Activated B cell treated with CpG ODN at 0.5 μM for 24 hours (primary cell): Measurements from ENCODE around the gene IQCF2. TPM values are rescaled to one million over a fixed set of nuclear protein-coding genes. Genes with fewer than 3 reads are reported as not detected.

Experiments
- ATAC-seq: fragments of 200-7000 bp; cut with Tn5 transposase; one replicate; pipeline ENCODE4 v1.10.0; 2021; ENCODE audit warnings: low read depth, mild to moderate bottlenecking, moderate library complexity
- CTCF ChIA-PET: fragments of 350-600 bp; sonication (Branson Sonifier 250); formaldehyde crosslinking; loops from one replicate; lab custom pipeline; 2021; ENCODE audit warnings: antibody characterized with exemption; lab: Charles Lee
- POLR2A ChIA-PET: fragments of 350-600 bp; sonication (Branson Sonifier 250); formaldehyde crosslinking; loops from one replicate; lab custom pipeline; 2021; ENCODE audit warnings: antibody characterized with exemption; lab: Charles Lee
- DNase-seq: peaks from one replicate; pipeline ENCODE4 v3.0.0; 2022
- H3K27ac Mint-ChIP-seq: one replicate; pipeline ENCODE4 v1.8.0; 2020; ENCODE audit warnings: mixed read lengths
- H3K27me3 Mint-ChIP-seq: one replicate; pipeline ENCODE4 v1.8.0; 2021; ENCODE audit warnings: mixed read lengths
- H3K36me3 Mint-ChIP-seq: one replicate; pipeline ENCODE4 v1.8.0; 2021; ENCODE audit warnings: low read depth, mixed read lengths
- H3K4me1 Mint-ChIP-seq: one replicate; pipeline ENCODE4 v1.8.0; 2021; ENCODE audit warnings: mixed read lengths
- H3K4me3 Mint-ChIP-seq: one replicate; pipeline ENCODE4 v1.8.0; 2020; ENCODE audit warnings: mild to moderate bottlenecking, mixed read lengths
- H3K9me3 Mint-ChIP-seq: one replicate; pipeline ENCODE4 v1.8.0; 2020; ENCODE audit warnings: mixed read lengths
- CTCF ChIP-seq: fragments of 200-600 bp; IDR thresholded peaks from one replicate; pipeline ENCODE4 v1.8.0; 2022; ENCODE audit warnings: antibody characterized with exemption, mild to moderate bottlenecking
- intact Hi-C: fragments of 100-400 bp; cut with micrococcal nuclease; formaldehyde crosslinking; loops from one replicate; pipeline ENCODE4 v1.15.1; 2024
- total RNA-seq: library from RNA; stranded (reverse); gene quantifications from 2 replicates; pipeline ENCODE4 v1.2.3, GENCODE V29; 2022

Gene IQCF2
- total RNA-seq: not detected in 2 replicates

- no peak within 1 kb of the TSS for H3K4me3 Mint-ChIP-seq
- no peak for TF ChIP-seq CTCF
- H3K36me3 Mint-ChIP-seq: no peaks in the 10 kb centered on the region
- peaks cover 6% of the 10 kb centered on the region for H3K4me1 Mint-ChIP-seq
- DNase-seq (no peak), ATAC-seq (no peak)
- intact Hi-C loops: no loop called here
- ChIA-PET CTCF (no interaction called here), POLR2A (no interaction called here)
- H3K9me3 Mint-ChIP-seq: no peaks in the 10 kb centered on the region
- H3K27ac Mint-ChIP-seq: no peak within 1 kb of the TSS
- peaks cover 8% of the 10 kb centered on the region for H3K27me3 Mint-ChIP-seq
Measured at GRCh38 chr3:51860703-51861665, at the start of gene IQCF2. TSS of gene IQCF2 (plus strand) at chr3:51861615. CDS start at chr3:51861667, 52 bp downstream.

- Mint-ChIP-seq H3K9me3 (no peaks in the 10 kb centered on the region), H3K4me3 (no peak overlapping the region), H3K36me3 (no peaks in the 10 kb centered on the region), H3K27ac (no peak overlapping the region), H3K27me3 (peaks cover 27% of the 10 kb centered on the region), H3K4me1 (no peaks in the 10 kb centered on the region)
- ChIA-PET POLR2A (no interaction called here), CTCF (no interaction called here)
- no peak for DNase-seq
- ATAC-seq: no peak
- intact Hi-C loops: no loop called here
- no peak for TF ChIP-seq CTCF
Measured at GRCh38 chr3:51813539-51813938, 47.9 kb upstream of the IQCF2 start.

- DNase-seq (no peak), ATAC-seq (no peak)
- Mint-ChIP-seq H3K27ac (no peak overlapping the region), H3K4me3 (no peak overlapping the region), H3K4me1 (no peaks in the 10 kb centered on the region), H3K27me3 (peaks cover 29% of the 10 kb centered on the region), H3K36me3 (no peaks in the 10 kb centered on the region), H3K9me3 (no peaks in the 10 kb centered on the region)
- intact Hi-C loops: no loop called here
- ChIA-PET POLR2A (no interaction called here), CTCF (no interaction called here)
- no peak for TF ChIP-seq CTCF
Measured at GRCh38 chr3:51814034-51814433, 47.4 kb upstream of the IQCF2 start.

- POLR2A ChIA-PET: no interaction called here
- CTCF ChIA-PET: no interaction called here
- no peak for TF ChIP-seq CTCF
- DNase-seq (no peak), ATAC-seq (no peak)
- intact Hi-C loops: no loop called here
- Mint-ChIP-seq H3K4me1 (no peaks in the 10 kb centered on the region), H3K9me3 (no peaks in the 10 kb centered on the region), H3K27ac (no peak overlapping the region), H3K36me3 (no peaks in the 10 kb centered on the region), H3K27me3 (peaks cover 35% of the 10 kb centered on the region), H3K4me3 (no peak overlapping the region)
Measured at GRCh38 chr3:51815614-51816013, 45.8 kb upstream of the IQCF2 start.

GRCh38 chr3:51816723-51817122, 44.7 kb upstream of the IQCF2 start:
- H3K4me3 Mint-ChIP-seq: no peak overlapping the region
- no peaks in the 10 kb centered on the region for H3K4me1 Mint-ChIP-seq
- no peaks in the 10 kb centered on the region for H3K36me3 Mint-ChIP-seq
- ChIA-PET CTCF (no interaction called here), POLR2A (no interaction called here)
- ATAC-seq (no peak), DNase-seq (no peak)
- H3K27ac Mint-ChIP-seq: no peak overlapping the region
- intact Hi-C loops: no loop called here
- peaks cover 38% of the 10 kb centered on the region for H3K27me3 Mint-ChIP-seq
- no peaks in the 10 kb centered on the region for H3K9me3 Mint-ChIP-seq
- TF ChIP-seq CTCF: no peak
